Chondrocyte (in vitro differentiated cells): ENCODE data around the gene INSYN2A. TPM values are rescaled to one million over a fixed set of nuclear protein-coding genes. Genes with fewer than 3 reads are reported as not detected.
A peak's percentile ranks its signal among the peaks of the same experiment; 100 is the strongest.

ENCODE experiments used
- DNase-seq: peaks from one replicate; pipeline ENCODE4 v3.0.0; 2021; ENCODE audit warnings: mixed read lengths, low spot score
- H3K27ac Mint-ChIP-seq: one replicate; pipeline ENCODE4 v1.8.0; 2021; ENCODE audit warnings: mild to moderate bottlenecking, moderate library complexity, mixed read lengths; ENCODE audit not compliant: unreplicated experiment
- H3K27me3 Mint-ChIP-seq: 2 replicates; pipeline ENCODE4 v1.8.0; 2021; ENCODE audit warnings: low read depth, mixed read lengths
- H3K36me3 Mint-ChIP-seq: 2 replicates; pipeline ENCODE4 v1.8.0; 2021; ENCODE audit warnings: low read depth, mixed read lengths
- H3K4me1 Mint-ChIP-seq: 2 replicates; pipeline ENCODE4 v1.8.0; 2021; ENCODE audit warnings: low read depth, mild to moderate bottlenecking, mixed read lengths
- H3K4me3 Mint-ChIP-seq: one replicate; pipeline ENCODE4 v1.8.0; 2021; ENCODE audit warnings: mild to moderate bottlenecking, moderate library complexity, mixed read lengths; ENCODE audit not compliant: unreplicated experiment
- H3K9me3 Mint-ChIP-seq: 2 replicates; pipeline ENCODE4 v1.8.0; 2021; ENCODE audit warnings: low read depth, mixed read lengths
- total RNA-seq: library from RNA; stranded (reverse); gene quantifications from 3 replicates; pipeline ENCODE4 v1.2.1, GENCODE V29; 2021
- TF ChIP-seq, protein P1 (sequence below): fragments of 200-600 bp; sonication (generic); IDR thresholded peaks from 2 replicates; pipeline ENCODE4 v1.5.0; 2021; ENCODE audit warnings: antibody characterized with exemption, mild to moderate bottlenecking, moderate library complexity

INSYN2A gene
- total RNA-seq, 1 donor from 2014 or later: 0.10 TPM

DNA sequence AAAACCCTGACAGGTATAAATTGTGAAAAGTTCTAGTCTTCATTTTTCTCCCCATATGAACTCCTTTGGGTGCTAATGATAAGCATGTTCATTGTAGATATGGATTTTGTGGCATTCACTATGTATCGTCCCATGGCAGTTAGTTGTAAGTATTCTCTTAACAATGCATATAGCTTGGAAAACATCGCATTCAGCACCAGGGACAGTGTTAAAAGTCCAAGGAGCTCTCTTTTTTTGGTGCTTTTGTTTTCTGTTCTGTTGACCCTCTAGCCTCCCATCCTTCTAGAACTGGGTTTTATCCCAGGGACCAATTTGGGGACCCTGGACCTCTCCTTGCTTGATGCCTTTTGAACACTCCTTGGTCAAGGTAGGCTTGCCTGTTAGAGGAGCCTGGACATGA, 37.7 kb downstream of the INSYN2A start:
- H3K4me1 Mint-ChIP-seq: peaks cover 24% of the 10 kb centered on the region
- H3K27ac Mint-ChIP-seq: no peak overlapping the region
- no peak overlapping the region for H3K4me3 Mint-ChIP-seq
- H3K27me3 Mint-ChIP-seq: no peaks in the 10 kb centered on the region
- TF ChIP-seq, protein P1, sequence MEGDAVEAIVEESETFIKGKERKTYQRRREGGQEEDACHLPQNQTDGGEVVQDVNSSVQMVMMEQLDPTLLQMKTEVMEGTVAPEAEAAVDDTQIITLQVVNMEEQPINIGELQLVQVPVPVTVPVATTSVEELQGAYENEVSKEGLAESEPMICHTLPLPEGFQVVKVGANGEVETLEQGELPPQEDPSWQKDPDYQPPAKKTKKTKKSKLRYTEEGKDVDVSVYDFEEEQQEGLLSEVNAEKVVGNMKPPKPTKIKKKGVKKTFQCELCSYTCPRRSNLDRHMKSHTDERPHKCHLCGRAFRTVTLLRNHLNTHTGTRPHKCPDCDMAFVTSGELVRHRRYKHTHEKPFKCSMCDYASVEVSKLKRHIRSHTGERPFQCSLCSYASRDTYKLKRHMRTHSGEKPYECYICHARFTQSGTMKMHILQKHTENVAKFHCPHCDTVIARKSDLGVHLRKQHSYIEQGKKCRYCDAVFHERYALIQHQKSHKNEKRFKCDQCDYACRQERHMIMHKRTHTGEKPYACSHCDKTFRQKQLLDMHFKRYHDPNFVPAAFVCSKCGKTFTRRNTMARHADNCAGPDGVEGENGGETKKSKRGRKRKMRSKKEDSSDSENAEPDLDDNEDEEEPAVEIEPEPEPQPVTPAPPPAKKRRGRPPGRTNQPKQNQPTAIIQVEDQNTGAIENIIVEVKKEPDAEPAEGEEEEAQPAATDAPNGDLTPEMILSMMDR: no peak
- no peak for DNase-seq
- no peaks in the 10 kb centered on the region for H3K9me3 Mint-ChIP-seq
- no peaks in the 10 kb centered on the region for H3K36me3 Mint-ChIP-seq

DNA sequence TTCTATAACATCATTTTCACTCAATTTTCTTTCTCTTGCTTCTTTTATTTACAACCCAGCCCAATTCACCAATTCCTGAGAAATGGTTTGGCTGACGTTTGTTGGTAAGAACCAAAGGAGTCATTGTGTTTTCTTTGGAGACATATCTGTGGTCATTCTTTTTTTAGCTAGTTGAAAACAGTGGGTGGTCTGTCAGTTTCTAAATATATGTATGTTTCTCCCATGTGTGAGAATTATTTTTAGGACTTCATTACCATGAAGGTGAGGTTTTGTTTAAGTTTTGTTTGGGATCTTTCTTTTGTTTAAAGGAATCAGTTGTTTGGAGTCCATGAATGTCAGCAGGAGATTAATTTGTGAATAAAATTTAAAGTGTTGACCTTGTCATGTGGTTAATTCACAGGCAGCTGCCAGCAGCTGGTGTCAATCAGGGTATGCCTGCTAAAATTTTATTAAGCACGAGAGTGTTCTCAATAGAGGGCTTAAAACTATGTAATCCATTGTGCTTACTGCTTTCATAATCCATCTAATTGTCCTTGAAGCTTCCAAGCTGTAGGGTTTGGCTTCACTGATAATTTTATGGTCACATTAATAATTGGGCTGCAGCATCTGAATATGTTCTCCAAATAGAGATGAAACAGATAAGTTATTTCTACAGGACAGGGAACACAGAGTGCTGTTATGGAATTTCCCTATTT, 38.7 kb downstream of the INSYN2A start:
- H3K4me3 Mint-ChIP-seq: no peak overlapping the region
- no peak for DNase-seq
- H3K4me1 Mint-ChIP-seq: peaks cover 19% of the 10 kb centered on the region
- H3K27me3 Mint-ChIP-seq: no peaks in the 10 kb centered on the region
- TF ChIP-seq, protein P1: no peak
- no peaks in the 10 kb centered on the region for H3K36me3 Mint-ChIP-seq
- H3K27ac Mint-ChIP-seq: peak overlapping the region; percentile 52
- H3K9me3 Mint-ChIP-seq: no peaks in the 10 kb centered on the region

DNA sequence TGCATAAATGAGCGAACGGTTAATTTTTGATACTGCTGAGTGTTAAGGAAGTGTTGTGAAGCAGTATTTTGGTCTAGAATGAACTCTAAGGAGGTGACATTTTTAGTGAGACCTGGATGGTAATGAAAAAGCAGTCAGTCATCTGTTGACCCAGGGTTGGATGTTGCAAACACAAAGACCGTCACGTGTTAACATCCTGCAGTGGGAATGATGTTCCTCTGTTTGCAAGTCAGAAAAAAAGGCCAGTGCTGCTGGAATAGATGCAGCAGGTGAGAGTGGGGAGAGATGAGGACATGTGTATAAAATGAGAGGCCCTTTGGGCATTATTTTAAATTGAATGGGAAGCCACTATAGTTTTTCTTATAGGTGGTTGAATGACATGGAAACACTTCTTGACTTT, 39.3 kb downstream of the INSYN2A start:
- peak overlapping the region; percentile 14 for H3K27ac Mint-ChIP-seq
- no peaks in the 10 kb centered on the region for H3K9me3 Mint-ChIP-seq
- H3K36me3 Mint-ChIP-seq: no peaks in the 10 kb centered on the region
- H3K4me3 Mint-ChIP-seq: no peak overlapping the region
- peaks cover 19% of the 10 kb centered on the region for H3K4me1 Mint-ChIP-seq
- DNase-seq: no peak
- no peaks in the 10 kb centered on the region for H3K27me3 Mint-ChIP-seq
- TF ChIP-seq, protein P1: no peak

DNA sequence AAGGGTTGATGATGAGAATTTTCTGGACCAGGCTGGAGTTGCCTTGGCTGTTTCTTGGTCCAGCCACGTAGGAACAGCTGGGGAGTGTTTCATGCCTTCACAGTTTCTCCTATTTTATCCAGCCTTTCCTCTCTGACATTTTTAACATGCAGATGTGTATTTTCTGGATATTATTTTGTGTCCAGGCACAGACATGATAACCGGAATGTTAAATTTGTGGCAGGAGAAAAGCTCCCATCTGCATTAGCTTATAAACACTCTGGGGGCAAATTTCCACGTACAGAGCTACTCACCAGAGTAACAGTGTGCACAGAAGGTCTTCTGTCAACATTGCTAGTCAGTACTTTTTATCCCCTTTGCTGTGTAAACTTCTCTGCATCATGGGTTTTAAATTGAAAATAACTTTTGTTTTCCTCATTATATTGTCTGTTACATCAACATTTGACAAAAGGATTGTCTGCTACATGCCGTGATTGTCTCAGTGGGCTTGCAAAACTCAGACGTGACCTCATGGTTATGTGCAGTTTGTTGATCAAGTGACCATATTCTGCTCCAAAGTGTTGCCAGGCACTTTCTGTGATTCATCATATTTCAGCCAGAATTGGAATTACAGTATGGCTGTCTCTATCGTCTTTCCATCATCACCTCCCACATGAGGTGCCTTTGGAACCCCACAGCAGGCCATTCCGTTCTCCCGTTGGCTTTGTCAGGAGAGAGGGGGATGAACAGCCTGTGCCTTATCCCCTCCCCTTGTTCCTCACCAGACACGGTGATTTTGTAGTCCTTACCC, 41.4 kb downstream of the INSYN2A start:
- H3K36me3 Mint-ChIP-seq: no peaks in the 10 kb centered on the region
- H3K27me3 Mint-ChIP-seq: no peaks in the 10 kb centered on the region
- TF ChIP-seq, protein P1: no peak
- H3K4me3 Mint-ChIP-seq: no peak overlapping the region
- peaks cover 21% of the 10 kb centered on the region for H3K4me1 Mint-ChIP-seq
- no peaks in the 10 kb centered on the region for H3K9me3 Mint-ChIP-seq
- no peak overlapping the region for H3K27ac Mint-ChIP-seq
- DNase-seq: no peak

DNA sequence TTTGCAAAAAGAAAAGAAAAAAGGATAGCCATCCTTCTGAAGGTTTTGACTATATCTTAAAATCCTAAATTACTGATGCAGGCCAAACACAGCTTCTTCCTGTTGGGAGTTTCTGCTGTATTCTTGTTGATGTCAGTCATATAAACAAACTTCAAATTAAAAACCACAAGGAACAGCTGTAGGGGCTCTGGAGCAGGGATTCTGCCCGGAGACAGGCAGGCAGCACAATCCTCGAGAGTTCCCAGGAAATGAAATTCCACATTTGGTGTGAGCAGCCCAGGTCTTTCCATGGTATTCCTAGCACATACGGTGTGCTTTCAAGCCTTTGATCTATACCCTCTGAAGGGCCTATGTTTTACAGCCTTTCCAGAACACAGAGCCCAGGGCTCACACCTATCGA, 43.2 kb downstream of the INSYN2A start:
- no peaks in the 10 kb centered on the region for H3K27me3 Mint-ChIP-seq
- TF ChIP-seq, protein P1: no peak
- no peak overlapping the region for H3K4me3 Mint-ChIP-seq
- H3K27ac Mint-ChIP-seq: no peak overlapping the region
- peaks cover 36% of the 10 kb centered on the region for H3K4me1 Mint-ChIP-seq
- H3K36me3 Mint-ChIP-seq: no peaks in the 10 kb centered on the region
- no peak for DNase-seq
- H3K9me3 Mint-ChIP-seq: no peaks in the 10 kb centered on the region
